ENCODE measurements around the gene DHRSX.

The DHRSX gene, protein sequence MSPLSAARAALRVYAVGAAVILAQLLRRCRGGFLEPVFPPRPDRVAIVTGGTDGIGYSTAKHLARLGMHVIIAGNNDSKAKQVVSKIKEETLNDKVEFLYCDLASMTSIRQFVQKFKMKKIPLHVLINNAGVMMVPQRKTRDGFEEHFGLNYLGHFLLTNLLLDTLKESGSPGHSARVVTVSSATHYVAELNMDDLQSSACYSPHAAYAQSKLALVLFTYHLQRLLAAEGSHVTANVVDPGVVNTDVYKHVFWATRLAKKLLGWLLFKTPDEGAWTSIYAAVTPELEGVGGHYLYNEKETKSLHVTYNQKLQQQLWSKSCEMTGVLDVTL

DNA sequence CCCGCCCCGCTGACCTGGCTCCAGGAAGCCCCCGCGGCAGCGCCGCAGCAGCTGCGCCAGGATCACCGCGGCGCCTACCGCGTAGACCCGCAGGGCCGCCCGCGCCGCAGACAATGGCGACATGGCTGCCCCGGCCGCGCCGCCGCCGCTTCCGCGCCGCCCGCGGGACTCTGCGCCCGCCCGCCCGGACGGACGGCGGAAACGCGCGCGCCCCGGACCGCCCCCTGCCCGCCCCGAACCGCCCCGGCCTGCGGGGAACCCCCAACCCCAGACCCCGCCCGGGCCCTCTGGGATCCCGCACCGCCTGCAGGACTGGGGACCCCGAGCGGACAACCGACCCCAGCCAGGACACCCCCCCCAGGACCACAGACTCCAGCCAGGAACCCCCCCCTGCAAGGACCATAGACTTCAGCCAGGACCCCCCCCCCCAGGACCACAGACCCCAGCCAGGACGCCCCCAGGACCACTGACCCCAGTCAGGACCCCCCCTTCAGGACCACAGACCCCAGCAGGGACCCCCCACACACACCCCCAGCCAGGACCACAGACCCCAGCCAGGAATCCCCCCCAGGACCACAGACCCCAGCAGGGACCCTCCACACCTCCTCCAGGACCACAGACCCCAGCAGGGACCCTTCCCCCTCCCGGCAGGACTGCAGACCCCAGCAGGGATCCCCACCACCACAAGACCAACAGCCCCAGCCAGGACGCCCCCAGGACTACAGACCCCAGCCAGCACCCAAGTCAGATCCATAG, at the start of gene DHRSX, which contains the start of gene ZBED1:
Gene DHRSX (minus strand): TSS at position 174 of the 756 bp plus-strand sequence. CDS start 51 bp downstream, at position 123.
Gene ZBED1 (minus strand): TSS at position 174 of the 756 bp plus-strand sequence. CDS start 10,257 bp downstream, outside the sequence.
- TF ChIP-seq, protein P1, sequence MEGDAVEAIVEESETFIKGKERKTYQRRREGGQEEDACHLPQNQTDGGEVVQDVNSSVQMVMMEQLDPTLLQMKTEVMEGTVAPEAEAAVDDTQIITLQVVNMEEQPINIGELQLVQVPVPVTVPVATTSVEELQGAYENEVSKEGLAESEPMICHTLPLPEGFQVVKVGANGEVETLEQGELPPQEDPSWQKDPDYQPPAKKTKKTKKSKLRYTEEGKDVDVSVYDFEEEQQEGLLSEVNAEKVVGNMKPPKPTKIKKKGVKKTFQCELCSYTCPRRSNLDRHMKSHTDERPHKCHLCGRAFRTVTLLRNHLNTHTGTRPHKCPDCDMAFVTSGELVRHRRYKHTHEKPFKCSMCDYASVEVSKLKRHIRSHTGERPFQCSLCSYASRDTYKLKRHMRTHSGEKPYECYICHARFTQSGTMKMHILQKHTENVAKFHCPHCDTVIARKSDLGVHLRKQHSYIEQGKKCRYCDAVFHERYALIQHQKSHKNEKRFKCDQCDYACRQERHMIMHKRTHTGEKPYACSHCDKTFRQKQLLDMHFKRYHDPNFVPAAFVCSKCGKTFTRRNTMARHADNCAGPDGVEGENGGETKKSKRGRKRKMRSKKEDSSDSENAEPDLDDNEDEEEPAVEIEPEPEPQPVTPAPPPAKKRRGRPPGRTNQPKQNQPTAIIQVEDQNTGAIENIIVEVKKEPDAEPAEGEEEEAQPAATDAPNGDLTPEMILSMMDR (IDR thresholded peaks at IDR 0.05; ENCODE audit: borderline replicate concordance, insufficient read depth, low read depth, low read length): no peak
- H3K4me3 ChIP-seq (ENCODE audit: low read depth, low read length): peak within 1 kb of the TSS; percentile 73

DNA sequence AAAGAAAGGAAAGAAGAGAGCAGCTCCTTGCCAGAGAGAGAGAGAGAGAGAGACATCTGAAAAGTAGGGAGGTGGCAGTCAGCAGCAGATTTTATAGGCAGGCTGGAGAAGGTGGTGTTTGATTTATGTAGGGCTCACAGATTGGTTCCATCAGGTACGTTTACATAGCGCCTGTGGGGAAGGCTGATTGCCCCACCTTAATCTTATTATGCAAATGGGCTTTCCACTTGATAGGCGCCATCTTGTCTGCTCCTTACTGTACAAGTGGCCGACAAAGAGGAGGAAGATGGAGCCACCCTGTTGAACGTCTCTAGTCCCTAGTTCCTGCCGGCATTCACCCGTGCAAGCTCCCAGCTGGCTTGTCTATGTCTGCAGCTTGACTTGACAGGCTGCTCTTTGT, 49.1 kb upstream of the DHRSX start:
- TF ChIP-seq, protein P1 (IDR thresholded peaks at IDR 0.05; ENCODE audit: borderline replicate concordance, insufficient read depth, low read depth, low read length): no peak

DNA sequence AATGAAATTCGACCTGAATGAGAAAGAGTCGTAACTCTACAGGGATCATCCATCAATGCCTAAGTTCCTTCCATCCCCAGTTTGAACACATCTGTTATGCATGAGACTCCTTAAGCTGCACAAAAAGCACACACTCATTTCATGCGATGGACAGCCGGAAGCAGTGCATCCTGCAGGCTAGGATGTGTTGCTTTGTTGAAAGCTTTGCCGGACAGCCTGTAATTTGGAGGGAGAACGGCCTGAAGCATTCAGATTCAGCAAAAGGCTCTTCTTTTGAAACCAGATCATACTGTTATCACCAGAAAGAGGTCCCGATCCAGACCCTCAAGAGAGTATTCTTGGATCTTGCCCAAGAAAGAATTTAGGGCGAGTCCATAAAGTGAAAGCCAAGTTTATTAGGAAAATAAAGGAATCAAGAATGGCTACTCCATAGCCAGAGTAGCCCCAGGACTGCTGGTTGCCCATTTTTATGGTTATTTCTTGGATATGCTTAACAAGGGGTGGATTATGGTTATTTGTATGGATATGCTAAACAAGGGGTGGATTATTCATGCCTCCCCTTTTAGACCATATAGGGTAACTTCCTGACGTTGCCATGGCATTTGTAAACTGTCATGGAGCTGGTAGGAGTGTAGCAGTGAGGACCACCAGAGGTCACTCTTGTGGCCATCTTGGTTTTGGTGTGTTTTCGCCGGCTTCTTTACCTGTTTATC, 48.1 kb upstream of the DHRSX start:
- no peak overlapping the region for H3K4me3 ChIP-seq (ENCODE audit: low read depth, low read length)
- TF ChIP-seq, protein P1 (IDR thresholded peaks at IDR 0.05; ENCODE audit: borderline replicate concordance, insufficient read depth, low read depth, low read length): no peak

More for the DNA sequence above, 49.1 kb upstream of the DHRSX start:
- H3K4me3 ChIP-seq (ENCODE audit: low read depth, low read length): no peak overlapping the region

DNA sequence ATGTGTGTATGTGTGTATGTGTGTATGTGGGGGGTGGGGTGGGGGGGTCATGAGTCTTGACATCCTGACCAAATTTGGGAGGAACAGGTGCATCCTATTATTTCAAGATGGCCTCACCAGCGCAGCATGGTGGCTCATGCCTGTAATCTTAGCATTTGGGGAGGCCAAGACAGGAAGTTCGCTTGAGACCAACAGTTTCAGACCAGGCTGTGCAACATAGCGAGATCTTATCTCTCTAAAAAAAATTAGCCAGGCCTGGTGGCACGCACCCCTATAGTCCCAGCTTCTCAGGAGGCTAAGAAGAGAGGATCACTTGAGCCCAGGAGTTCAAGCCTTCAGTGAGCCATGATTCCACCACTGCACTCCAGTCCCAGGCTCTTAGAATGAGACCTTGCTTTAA, 47.0 kb upstream of the DHRSX start:
- TF ChIP-seq, protein P1 (IDR thresholded peaks at IDR 0.05; ENCODE audit: borderline replicate concordance, insufficient read depth, low read depth, low read length): no peak
- H3K4me3 ChIP-seq (ENCODE audit: low read depth, low read length): no peak overlapping the region

DNA sequence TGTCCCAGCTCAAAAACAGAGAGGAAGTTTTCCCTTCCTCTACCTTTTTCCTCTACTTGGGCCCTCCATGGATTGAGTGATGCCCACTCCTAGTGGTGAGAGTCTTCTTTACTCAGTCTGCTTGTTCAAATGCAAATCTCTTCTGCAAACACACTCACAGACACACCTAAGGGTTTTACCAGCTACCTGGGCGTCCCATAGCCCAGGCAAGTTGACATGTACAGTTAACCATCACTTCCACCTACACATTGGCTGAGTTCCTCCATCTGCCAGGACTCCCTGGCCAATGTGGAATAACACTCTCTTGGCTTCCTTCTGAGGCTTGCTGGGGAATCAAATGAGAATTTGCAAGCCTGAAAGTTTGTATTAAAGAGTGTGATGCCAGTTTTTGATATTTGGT, 45.7 kb upstream of the DHRSX start:
- TF ChIP-seq, protein P1 (IDR thresholded peaks at IDR 0.05; ENCODE audit: borderline replicate concordance, insufficient read depth, low read depth, low read length): no peak
- no peak overlapping the region for H3K4me3 ChIP-seq (ENCODE audit: low read depth, low read length)

DNA sequence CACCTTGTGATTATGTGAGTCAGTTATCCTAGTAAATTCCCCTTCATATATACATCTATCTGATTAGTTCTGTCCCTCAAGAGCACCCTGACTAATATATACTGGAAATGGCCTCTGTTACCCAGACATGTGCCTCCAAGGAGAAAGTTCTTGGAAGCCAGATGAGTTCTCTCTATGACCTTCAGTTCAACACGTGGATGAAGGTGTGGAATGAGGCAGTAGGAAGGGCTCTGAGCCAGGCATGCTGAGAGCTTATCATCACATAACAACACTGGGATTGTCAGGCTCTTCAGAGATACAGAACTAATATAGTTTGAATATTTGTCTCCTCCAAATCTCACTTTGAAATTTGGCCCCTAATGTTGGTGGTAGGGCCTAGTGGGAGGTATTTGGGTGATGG, 44.4 kb upstream of the DHRSX start:
- TF ChIP-seq, protein P1 (IDR thresholded peaks at IDR 0.05; ENCODE audit: borderline replicate concordance, insufficient read depth, low read depth, low read length): no peak
- no peak overlapping the region for H3K4me3 ChIP-seq (ENCODE audit: low read depth, low read length)

All from GM12875 (cell line).